Peyer's patch (tissue), 4 donors: ENCODE measurements around the gene CPNE7.

Experiments used
- POLR2A ChIP-seq, 2 donors: fragments of 450-650 bp; IDR thresholded peaks; one replicate each; pipeline ENCODE4 v1.5.1; 2017; ENCODE audit warnings: antibody characterized with exemption in 2 of 2, mild to moderate bottlenecking in 2 of 2, moderate library complexity in 2 of 2
- TF ChIP-seq, protein P1 (sequence below), 6 experiments: fragments of 450-650 bp in 4 of 6; fragments of 200-600 bp in 2 of 6; sonication (generic) in 1 of 6; IDR thresholded peaks; one replicate each; pipeline ENCODE4 v1.5.1; 2017 to 2019; ENCODE audit warnings: antibody characterized with exemption in 6 of 6, mild to moderate bottlenecking in 3 of 6, moderate library complexity in 1 of 6

DNA sequence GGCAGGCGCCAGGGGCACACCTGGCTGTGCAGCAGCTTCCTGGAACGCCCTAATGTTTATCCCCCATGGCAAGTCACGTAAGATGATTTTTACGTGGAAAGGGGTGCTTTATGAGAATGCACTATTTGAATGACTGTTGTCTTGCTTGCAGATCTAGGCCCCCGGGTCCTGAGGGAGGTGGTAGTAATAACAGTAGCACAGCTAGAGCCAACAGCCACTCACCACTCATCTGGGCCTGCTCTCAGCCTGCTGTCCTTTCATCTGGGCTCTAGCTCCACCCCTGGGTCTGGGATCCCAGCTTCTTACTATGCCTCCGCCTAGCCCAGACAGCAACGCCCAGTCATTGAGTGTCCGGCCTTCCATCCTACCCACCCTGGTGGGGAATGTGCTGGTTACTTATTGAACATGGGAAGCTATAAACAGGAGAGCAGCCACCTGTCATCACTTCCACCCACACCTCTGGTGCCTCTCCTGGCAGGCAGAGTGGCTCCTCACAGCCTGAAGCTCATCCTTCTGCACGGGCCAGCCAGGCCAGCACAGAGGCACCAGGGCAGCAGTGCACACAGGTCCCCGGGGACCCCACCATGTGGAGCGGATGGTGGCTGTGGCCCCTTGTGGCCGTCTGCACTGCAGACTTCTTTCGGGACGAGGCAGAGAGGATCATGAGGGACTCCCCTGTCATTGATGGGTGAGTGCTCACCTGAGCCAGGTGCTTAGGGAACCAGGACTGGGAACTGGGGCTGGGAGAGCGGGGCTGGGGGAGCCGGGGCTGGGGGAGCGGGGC, 54.5 kb downstream of the CPNE7 start:
- TF ChIP-seq, protein P1, sequence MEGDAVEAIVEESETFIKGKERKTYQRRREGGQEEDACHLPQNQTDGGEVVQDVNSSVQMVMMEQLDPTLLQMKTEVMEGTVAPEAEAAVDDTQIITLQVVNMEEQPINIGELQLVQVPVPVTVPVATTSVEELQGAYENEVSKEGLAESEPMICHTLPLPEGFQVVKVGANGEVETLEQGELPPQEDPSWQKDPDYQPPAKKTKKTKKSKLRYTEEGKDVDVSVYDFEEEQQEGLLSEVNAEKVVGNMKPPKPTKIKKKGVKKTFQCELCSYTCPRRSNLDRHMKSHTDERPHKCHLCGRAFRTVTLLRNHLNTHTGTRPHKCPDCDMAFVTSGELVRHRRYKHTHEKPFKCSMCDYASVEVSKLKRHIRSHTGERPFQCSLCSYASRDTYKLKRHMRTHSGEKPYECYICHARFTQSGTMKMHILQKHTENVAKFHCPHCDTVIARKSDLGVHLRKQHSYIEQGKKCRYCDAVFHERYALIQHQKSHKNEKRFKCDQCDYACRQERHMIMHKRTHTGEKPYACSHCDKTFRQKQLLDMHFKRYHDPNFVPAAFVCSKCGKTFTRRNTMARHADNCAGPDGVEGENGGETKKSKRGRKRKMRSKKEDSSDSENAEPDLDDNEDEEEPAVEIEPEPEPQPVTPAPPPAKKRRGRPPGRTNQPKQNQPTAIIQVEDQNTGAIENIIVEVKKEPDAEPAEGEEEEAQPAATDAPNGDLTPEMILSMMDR (IDR thresholded peaks at IDR 0.05) = peak in 3 of 6 experiments; percentile 8 to 28 (median 9)
- peak; percentile 97 to 98 for TF ChIP-seq POLR2A (IDR thresholded peaks at IDR 0.05)
